HepG2 (cell line): ENCODE measurements around the gene SMIM45.
A peak's percentile ranks its signal among the peaks of the same experiment; 100 is the strongest.

Experiments
- ATAC-seq: fragments of 200-7000 bp; cut with Tn5 transposase; 3 replicates; pipeline ENCODE4 v1.9.1; 2020; ENCODE audit warnings: mild to moderate bottlenecking, moderate library complexity
- BruUV-seq: library from RNA; stranded (reverse); fragments of 400-500 nt; replicated peaks from 2 replicates; lab custom pipeline; 2021; lab: Mats Ljungman, UMichigan
- CTCF ChIA-PET: fragments of 300-600 bp; formaldehyde crosslinking; extraction: SDS; loops from one replicate; lab custom pipeline; 2021; ENCODE audit warnings: low total read pairs, inconsistent platforms, low intra/inter-chr PET ratio; lab: Yijun Ruan, JAX
- POLR2A ChIA-PET: fragments of 350-600 bp; sonication (Branson Sonifier 250); formaldehyde crosslinking; loops from one replicate; lab custom pipeline; 2020; ENCODE audit warnings: antibody characterized with exemption, inconsistent platforms; lab: Yijun Ruan, JAX
- DNase-seq: peaks from one replicate; pipeline ENCODE4 v3.0.0-alpha.2; 2015; ENCODE audit warnings: low spot score
- FAIRE-seq: peaks from 3 replicates; lab custom pipeline; 2011; peaks lifted over from hg19 to GRCh38; lab: Jason Lieb, UNC
- H2AFZ ChIP-seq: one replicate; pipeline ENCODE4 v1.6.1; 2011; ENCODE audit warnings: low read length, inconsistent platforms
- H3K27ac ChIP-seq: fragments of 300-600 bp; 3 replicates; pipeline ENCODE4 v1.8.0; 2011; ENCODE audit warnings: mixed run types, mild to moderate bottlenecking, mixed read lengths, low read length, inconsistent platforms; ENCODE audit not compliant: insufficient read depth; ENCODE audit errors: extremely low read length
- H3K27me3 ChIP-seq, 2 experiments: fragments of 200-600 bp in 1 of 2; 2 replicates in 1 of 2; 3 replicates in 1 of 2; pipeline versions ENCODE4 v1.6.0 to v1.8.0; 2011; ENCODE audit warnings: low read length in 2 of 2, mild to moderate bottlenecking in 2 of 2, moderate library complexity in 2 of 2, inconsistent platforms in 1 of 2; ENCODE audit not compliant: insufficient read depth in 2 of 2, control insufficient read depth in 1 of 2
- H3K36me3 ChIP-seq, 2 experiments: fragments of 200-600 bp in 1 of 2; replicated peaks in 1 of 2; 2 replicates in 1 of 2; 3 replicates in 1 of 2; pipeline versions ENCODE4 v1.5.1 to v1.8.0; 2011; ENCODE audit warnings: low read length in 2 of 2, inconsistent platforms in 1 of 2; ENCODE audit not compliant: insufficient read depth in 2 of 2, control insufficient read depth in 1 of 2
- H3K4me1 ChIP-seq: 2 replicates; pipeline ENCODE4 v1.5.1; 2012; ENCODE audit warnings: low read length, inconsistent platforms; ENCODE audit not compliant: insufficient read depth
- H3K4me2 ChIP-seq: 2 replicates; pipeline ENCODE4 v1.6.0; 2011; ENCODE audit warnings: low read depth, low read length, inconsistent platforms
- H3K4me3 ChIP-seq, 3 experiments: fragments of 200-600 bp in 1 of 3; sonication (generic), shearing (Covaris generic) in 1 of 3; replicated peaks in 1 of 3; 2 replicates each; pipeline ENCODE4 v1.5.1; 2011 to 2016; ENCODE audit warnings: low read length in 3 of 3, inconsistent platforms in 2 of 3, low read depth in 2 of 3, mild to moderate bottlenecking in 2 of 3, control low read depth in 1 of 3, mixed read lengths in 1 of 3; ENCODE audit not compliant: insufficient read depth in 1 of 3
- H3K79me2 ChIP-seq: one replicate; pipeline ENCODE4 v1.6.1; 2011; ENCODE audit warnings: low read length, inconsistent platforms; ENCODE audit not compliant: insufficient read depth
- H3K9ac ChIP-seq: 2 replicates; pipeline ENCODE4 v1.6.0; 2011; ENCODE audit warnings: mild to moderate bottlenecking, low read depth, low read length, inconsistent platforms; ENCODE audit not compliant: insufficient read depth
- H3K9me3 ChIP-seq: 2 replicates; pipeline ENCODE4 v1.5.1; 2012; ENCODE audit warnings: mild to moderate bottlenecking, low read length
- H4K20me1 ChIP-seq: 2 replicates; pipeline ENCODE4 v1.6.0; 2011; ENCODE audit warnings: inconsistent platforms, mild to moderate bottlenecking, low read length, moderate library complexity; ENCODE audit not compliant: insufficient read depth
- AGO2 ChIP-seq: fragments of 200-400 bp; formaldehyde crosslinking; optimal IDR thresholded peaks from 2 replicates; pipeline ENCODE3; 2017; ENCODE audit warnings: mild to moderate bottlenecking, low read depth, low read length, moderate library complexity
- AKAP8 ChIP-seq: sonication (generic); formaldehyde crosslinking; IDR thresholded peaks from 2 replicates; pipeline ENCODE4 v1.5.1; 2020; ENCODE audit warnings: mild to moderate bottlenecking, missing genetic modification reagents
- ISX ChIP-seq: sonication (generic); formaldehyde crosslinking; conservative IDR thresholded peaks from 2 replicates; pipeline ENCODE4 v1.5.0; 2020; ENCODE audit warnings: missing genetic modification reagents
- KDM2A ChIP-seq: sonication (generic); formaldehyde crosslinking; IDR thresholded peaks from 2 replicates; pipeline ENCODE4 v1.4.0; 2020; ENCODE audit warnings: low read depth, missing genetic modification reagents, borderline replicate concordance
- MXD4 ChIP-seq: IDR thresholded peaks from 2 replicates; pipeline ENCODE4 v1.6.1; 2016; ENCODE audit warnings: mild to moderate bottlenecking, missing biosample characterization, missing genetic modification reagents
- MYC ChIP-seq: sonication (generic); formaldehyde crosslinking; IDR thresholded peaks from 2 replicates; pipeline ENCODE4 v1.9.0; 2021; ENCODE audit warnings: missing genetic modification reagents, borderline replicate concordance
- NONO ChIP-seq, 2 experiments: fragments of 450-650 bp in 1 of 2; sonication (generic) in 1 of 2; formaldehyde crosslinking in 1 of 2; IDR thresholded peaks in 1 of 2; conservative IDR thresholded peaks in 1 of 2; 2 replicates each; pipeline versions ENCODE4 v1.6.1 to v1.8.0; 2017 to 2022; ENCODE audit warnings: mild to moderate bottlenecking in 1 of 2, missing genetic modification reagents in 1 of 2, moderate library complexity in 1 of 2
- POLR2A ChIP-seq, 2 experiments: IDR thresholded peaks; 2 replicates each; pipeline ENCODE4 v1.6.1; 2011; ENCODE audit warnings: low read depth in 2 of 2, low read length in 2 of 2, mild to moderate bottlenecking in 1 of 2, moderate library complexity in 1 of 2; ENCODE audit not compliant: insufficient read depth in 1 of 2
- POLR2G ChIP-seq: fragments of 200-400 bp; formaldehyde crosslinking; IDR thresholded peaks from 2 replicates; pipeline ENCODE4 v1.6.1; 2018; ENCODE audit warnings: mild to moderate bottlenecking, low read depth, low read length, moderate library complexity
- RBM22 ChIP-seq: fragments of 200-400 bp; formaldehyde crosslinking; optimal IDR thresholded peaks from 2 replicates; pipeline ENCODE3; 2017; ENCODE audit warnings: mild to moderate bottlenecking, low read length, moderate library complexity
- RNF2 ChIP-seq: fragments of 450-650 bp; conservative IDR thresholded peaks from 2 replicates; pipeline ENCODE4 v1.6.1; 2016; ENCODE audit warnings: low read depth
- ZFP91 ChIP-seq: sonication (generic); formaldehyde crosslinking; IDR thresholded peaks from 2 replicates; pipeline ENCODE4 v1.9.0; 2022; ENCODE audit warnings: missing genetic modification reagents, mild to moderate bottlenecking, borderline replicate concordance
- ZFX ChIP-seq: sonication (generic); formaldehyde crosslinking; IDR thresholded peaks from 2 replicates; pipeline ENCODE4 v1.4.0; 2020; ENCODE audit warnings: mild to moderate bottlenecking, low read depth, missing genetic modification reagents, moderate library complexity
- WGBS: methylation state at CpG from one replicate; pipeline ENCODE4 v1.1.6; 2017; ENCODE audit warnings: low lambda C conversion rate; 5-methylcytosine and 5-hydroxymethylcytosine counted together
- in situ Hi-C: cut with HindIII; loops from 2 replicates; pipeline ENCODE4 v1.10.0; 2017; ENCODE audit warnings: low pct_unique_long_range_greater_than_20kb; ENCODE audit not compliant: extremely low pct_ligation_motif_present
- intact Hi-C: fragments of 100-400 bp; cut with micrococcal nuclease; formaldehyde crosslinking; loops from one replicate; pipeline ENCODE4 v1.10.0; 2022; ENCODE audit not compliant: unreplicated experiment

SMIM45 gene

GRCh38 chr22:41907436-41908401 lies 44.2 kb upstream of the SMIM45 start:
- no peak overlapping the region for H3K4me3 ChIP-seq
- DNase-seq (no peak), FAIRE-seq (no peak), ATAC-seq (peak; percentile 9)
- no peak overlapping the region for H3K27ac ChIP-seq
- POLR2A ChIA-PET = interaction anchor here (0.7 kb wide), 1 partner anchor 22 kb away, joined by 3 read pairs; no protein-coding TSS in a partner anchor
- CTCF ChIA-PET = no interaction called here
- peaks cover 36% of the 10 kb centered on the region for H4K20me1 ChIP-seq
- H3K36me3 ChIP-seq = peaks cover 11 to 28% of the 10 kb centered on the region in 2 experiments
- no TSS peak for BruUV-seq
- no peak overlapping the region for H3K4me2 ChIP-seq
- in situ Hi-C loops = no loop called here
- WGBS = 77% methylated on average over 4 of the region's 10 CpGs
- H3K9ac ChIP-seq = no peak overlapping the region
- peaks cover 7% of the 10 kb centered on the region; the same call in 1 of the 2 replicates for H3K4me1 ChIP-seq
- H2AFZ ChIP-seq = no peak overlapping the region
- peaks cover 15 to 33% of the 10 kb centered on the region in 2 experiments; a peak in 4 of 5 replicates for H3K27me3 ChIP-seq
- no peaks in the 10 kb centered on the region for H3K9me3 ChIP-seq
- H3K79me2 ChIP-seq = no peaks in the 10 kb centered on the region
- TF ChIP-seq RNF2 = no peak
- peak; percentile 17; the same call in 1 of the 2 replicates for TF ChIP-seq AKAP8 (CRISPR knock-in tag)
- 0 out of 2 replicates have a peak, but pooled peaks have one; percentile 12 for TF ChIP-seq MYC (CRISPR knock-in tag)
- peak in 1 of 2 experiments; percentile 19; a peak in 1 of 4 replicates for TF ChIP-seq POLR2A (IDR thresholded peaks at IDR 0.05; ENCODE audit: insufficient read depth in 1 of 2, low read depth in 2 of 2, low read length in 2 of 2)
- TF ChIP-seq ZFX (CRISPR knock-in tag) = peak; percentile 38; the same call in 1 of the 2 replicates
- TF ChIP-seq RBM22 = peak; percentile 91
- peak; percentile 47; the same call in 1 of the 2 replicates for TF ChIP-seq POLR2G
- TF ChIP-seq ISX (CRISPR knock-in tag) = no peak
- TF ChIP-seq MXD4 (CRISPR knock-in tag) = no peak
- peak; percentile 53 for TF ChIP-seq AGO2
- TF ChIP-seq ZFP91 (CRISPR knock-in tag) = peak; percentile 44; the same call in 1 of the 2 replicates
- TF ChIP-seq NONO (IDR thresholded peaks at IDR 0.05) = no peak
- TF ChIP-seq NONO (CRISPR knock-in tag; conservative IDR thresholded peaks at IDR 0.05) = 0 out of 2 replicates have a peak, but pooled peaks have one; percentile 2
- peak; percentile 11; the same call in 1 of the 2 replicates for TF ChIP-seq KDM2A (CRISPR knock-in tag)
- TF ChIP-seq, all 625 proteins: peak for 10
- intact Hi-C loops = no loop called here
